H1 (cell line): ENCODE data around the gene SYTL1. TPM values are rescaled to one million over a fixed set of nuclear protein-coding genes. Genes with fewer than 3 reads are reported as not detected.

Experiments used
- CBX8 ChIP-seq: fragments of 300-800, 300-1000 bp; sonication (generic); IDR thresholded peaks from 2 replicates; pipeline ENCODE4 v1.7.1; 2016; ENCODE audit warnings: low read depth, low read length, borderline replicate concordance
- CEBPB ChIP-seq: IDR thresholded peaks from 2 replicates; pipeline ENCODE4 v1.6.1; 2012; ENCODE audit warnings: low read depth, low read length
- CREB1 ChIP-seq: IDR thresholded peaks from 2 replicates; pipeline ENCODE4 v1.6.1; 2012; ENCODE audit warnings: inconsistent platforms
- EGR1 ChIP-seq: IDR thresholded peaks from 2 replicates; pipeline ENCODE4 v1.6.1; 2011; ENCODE audit warnings: low read depth, low read length, borderline replicate concordance
- EZH2 ChIP-seq: fragments of 200-600 bp; sonication (generic); IDR thresholded peaks from 2 replicates; pipeline ENCODE4 v1.7.1; 2012; ENCODE audit warnings: low read depth, mild to moderate bottlenecking, moderate library complexity, low read length, inconsistent platforms; ENCODE audit not compliant: severe bottlenecking
- GABPA ChIP-seq: IDR thresholded peaks from 2 replicates; pipeline ENCODE4 v1.6.1; 2011; ENCODE audit warnings: mild to moderate bottlenecking, low read length, moderate library complexity, borderline replicate concordance; ENCODE audit not compliant: insufficient read depth
- GTF2F1 ChIP-seq: IDR thresholded peaks from 2 replicates; pipeline ENCODE4 v1.6.1; 2012; ENCODE audit warnings: low read depth, low read length, improper control_type of control experiment, borderline replicate concordance
- JUN ChIP-seq: IDR thresholded peaks from 2 replicates; pipeline ENCODE4 v1.6.1; 2011; ENCODE audit warnings: low read depth, mild to moderate bottlenecking, improper control_type of control experiment, low read length
- JUND ChIP-seq: IDR thresholded peaks from 2 replicates; pipeline ENCODE4 v1.6.1; 2011; ENCODE audit warnings: mild to moderate bottlenecking, improper control_type of control experiment, low read length
- KDM1A ChIP-seq: fragments of 200-600, 300-600 bp; sonication (generic); IDR thresholded peaks from 2 replicates; pipeline ENCODE4 v1.7.1; 2016; ENCODE audit warnings: mild to moderate bottlenecking, low read length, borderline replicate concordance
- MAFK ChIP-seq: IDR thresholded peaks from 2 replicates; pipeline ENCODE4 v1.6.1; 2012; ENCODE audit warnings: low read depth, mild to moderate bottlenecking, improper control_type of control experiment, low read length
- NRF1 ChIP-seq: IDR thresholded peaks from 2 replicates; pipeline ENCODE4 v1.6.1; 2011; ENCODE audit warnings: mild to moderate bottlenecking, low read depth, low read length, improper control_type of control experiment
- PHF8 ChIP-seq: fragments of 200-600 bp; sonication (generic); conservative IDR thresholded peaks from 2 replicates; pipeline ENCODE4 v1.7.1; 2012; ENCODE audit warnings: low read depth, mild to moderate bottlenecking, inconsistent platforms, low read length, moderate library complexity
- POLR2A ChIP-seq, 2 experiments: IDR thresholded peaks; 1 replicate in 1 of 2; 2 replicates in 1 of 2; pipeline ENCODE4 v1.6.1; 2011; ENCODE audit warnings: low read depth in 2 of 2, low read length in 2 of 2, mild to moderate bottlenecking in 2 of 2; ENCODE audit errors: control extremely low read depth in 1 of 2
- RAD21 ChIP-seq, 2 experiments: IDR thresholded peaks in 1 of 2; conservative IDR thresholded peaks in 1 of 2; 2 replicates each; pipeline ENCODE4 v1.6.1; 2011; ENCODE audit warnings: low read depth in 2 of 2, low read length in 2 of 2, improper control_type of control experiment in 1 of 2, inconsistent platforms in 1 of 2, mild to moderate bottlenecking in 1 of 2, moderate library complexity in 1 of 2
- RNF2 ChIP-seq: fragments of 200-900, 300-1000 bp; sonication (generic); IDR thresholded peaks from 2 replicates; pipeline ENCODE4 v1.7.1; 2016; ENCODE audit warnings: borderline replicate concordance, low read depth, mild to moderate bottlenecking, antibody characterized with exemption, low read length; ENCODE audit not compliant: poor library complexity, severe bottlenecking; ENCODE audit errors: missing control alignments
- SAP30 ChIP-seq: fragments of 300-600 bp; sonication (generic); IDR thresholded peaks from 2 replicates; pipeline ENCODE4 v1.7.1; 2012; ENCODE audit warnings: low read length, moderate library complexity, mild to moderate bottlenecking, inconsistent platforms; ENCODE audit not compliant: insufficient read depth, insufficient replicate concordance
- SIN3A ChIP-seq, 2 experiments: IDR thresholded peaks in 1 of 2; conservative IDR thresholded peaks in 1 of 2; 2 replicates each; pipeline ENCODE4 v1.6.1; 2011 to 2012; ENCODE audit warnings: low read length in 2 of 2, improper control_type of control experiment in 1 of 2, low read depth in 1 of 2, mild to moderate bottlenecking in 1 of 2
- SIRT6 ChIP-seq: IDR thresholded peaks from one replicate; pipeline ENCODE4 v1.7.1; 2012; ENCODE audit warnings: low read length, inconsistent platforms
- SRF ChIP-seq: IDR thresholded peaks from 2 replicates; pipeline ENCODE4 v1.6.1; 2011; ENCODE audit warnings: mild to moderate bottlenecking, low read depth, low read length, moderate library complexity
- SUZ12 ChIP-seq: fragments of 200-600 bp; sonication (generic); IDR thresholded peaks from 2 replicates; pipeline ENCODE4 v1.6.1; 2012; ENCODE audit warnings: mild to moderate bottlenecking, inconsistent platforms, low read length, moderate library complexity, mixed read lengths
- TAF7 ChIP-seq: optimal IDR thresholded peaks from 2 replicates; pipeline ENCODE3; 2011; ENCODE audit warnings: low read depth, mild to moderate bottlenecking, inconsistent platforms, low read length, moderate library complexity, borderline replicate concordance
- YY1 ChIP-seq: IDR thresholded peaks from 2 replicates; pipeline ENCODE4 v1.6.1; 2011; ENCODE audit warnings: low read depth, mild to moderate bottlenecking, low read length
- polyA plus RNA-seq, 7 experiments: library from polyadenylated mRNA; depleted of rRNA in 3 of 7; stranded (reverse) in 5 of 7; unstranded in 2 of 7; fragments of >200 nt in 5 of 7; fragments of 200-250 nt in 2 of 7; gene quantifications; 1 replicate in 5 of 7; 2 replicates in 1 of 7; 4 replicates in 1 of 7; pipeline versions ENCODE4 v1.2.1 to v1.2.3, GENCODE V29; 2011 to 2013; ENCODE audit warnings: missing spikeins in 2 of 7, mixed read lengths in 2 of 7
- total RNA-seq: library from RNA; stranded (reverse); fragmentation: NEBNext Ultra II Directional; extraction: Animal tissue kit (Norgen Biotek cat#: 25700); gene quantifications from 2 replicates; pipeline ENCODE4 v1.2.1, GENCODE V29; 2021
- TF ChIP-seq, protein P1 (sequence below): IDR thresholded peaks from 2 replicates; pipeline ENCODE4 v1.6.1; 2012; ENCODE audit warnings: inconsistent platforms

SYTL1 gene
- total and polyA plus RNA-seq, 2 of the 8 experiments (the other 6 are each of a cell fraction or from before 2014, with no cell fraction given) = 6.4 to 19.5 TPM

DNA sequence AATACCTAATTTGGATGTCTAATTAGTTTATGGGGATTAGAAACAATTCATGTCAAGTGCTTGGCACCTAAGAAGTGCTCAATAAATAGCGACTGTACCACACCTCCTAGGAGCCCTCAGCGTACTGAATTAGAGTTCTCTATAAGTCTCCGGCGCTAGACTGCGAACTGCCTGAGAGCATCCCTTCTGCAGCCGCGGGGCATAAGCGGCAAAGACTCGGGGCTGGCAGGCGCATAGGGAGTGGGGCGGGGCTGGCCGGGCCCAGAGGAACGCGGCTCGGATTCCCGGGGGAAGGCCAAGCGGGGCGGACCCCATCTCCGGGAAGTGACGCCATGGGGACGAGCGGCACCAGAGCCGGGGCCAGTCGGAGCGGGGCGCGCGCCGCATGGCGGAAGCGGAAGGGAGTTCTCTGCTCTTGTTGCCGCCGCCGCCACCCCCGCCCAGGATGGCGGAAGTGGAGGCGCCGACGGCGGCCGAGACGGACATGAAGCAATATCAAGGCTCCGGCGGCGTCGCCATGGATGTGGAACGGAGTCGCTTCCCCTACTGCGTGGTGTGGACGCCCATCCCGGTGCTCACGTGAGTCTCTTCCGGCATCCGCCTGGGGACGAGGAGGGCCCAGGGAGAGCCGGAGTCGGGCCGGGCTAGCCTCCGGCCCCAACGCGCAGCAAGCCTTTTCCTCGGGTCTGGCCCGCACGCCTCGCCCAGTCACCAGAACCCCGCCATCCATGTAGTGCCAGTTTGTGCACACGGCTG is 19.8 kb upstream of the SYTL1 start, which contains the start of gene TMEM222 (continued):
- no peak for TF ChIP-seq SIRT6
- peak; percentile 87 for TF ChIP-seq PHF8
- no peak for TF ChIP-seq KDM1A
- TF ChIP-seq, protein P1, sequence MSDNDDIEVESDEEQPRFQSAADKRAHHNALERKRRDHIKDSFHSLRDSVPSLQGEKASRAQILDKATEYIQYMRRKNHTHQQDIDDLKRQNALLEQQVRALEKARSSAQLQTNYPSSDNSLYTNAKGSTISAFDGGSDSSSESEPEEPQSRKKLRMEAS = peak; percentile 90
- TF ChIP-seq POLR2A (IDR thresholded peaks at IDR 0.05; ENCODE audit: control extremely low read depth in 1 of 2, low read depth in 2 of 2, low read length in 2 of 2) = peak; percentile 69 to 87
- no peak for TF ChIP-seq GTF2F1
- TF ChIP-seq TAF7 = peak; percentile 64
- no peak for TF ChIP-seq MAFK
- TF ChIP-seq RAD21 (IDR thresholded peaks at IDR 0.05 in 1 of 2, conservative IDR thresholded peaks at IDR 0.05 in 1 of 2; ENCODE audit: low read depth in 2 of 2, low read length in 2 of 2) = peak; percentile 7 to 30; a peak in 3 of 4 replicates
- TF ChIP-seq CREB1 = peak; percentile 96
- TF ChIP-seq CEBPB = peak; percentile 92
- TF ChIP-seq YY1 = peak; percentile 86
- TF ChIP-seq SUZ12 = no peak
- TF ChIP-seq EZH2 = no peak
- no peak for TF ChIP-seq NRF1
- peak; percentile 98 for TF ChIP-seq GABPA
- TF ChIP-seq EGR1 = peak; percentile 94
- TF ChIP-seq SAP30 = no peak
- TF ChIP-seq SIN3A (conservative IDR thresholded peaks at IDR 0.05 in 1 of 2, IDR thresholded peaks at IDR 0.05 in 1 of 2; ENCODE audit: low read depth in 1 of 2, low read length in 2 of 2) = peak; percentile 90 to 94; a peak in 2 of 4 replicates
- no peak for TF ChIP-seq JUN
- peak; percentile 41; the same call in 1 of the 2 replicates for TF ChIP-seq SRF
- TF ChIP-seq CBX8 = no peak
- TF ChIP-seq JUND = no peak
- TF ChIP-seq RNF2 = no peak
